Omental fat pad (tissue), 4 donors: ENCODE results near the gene PRPSAP2. TPM values are rescaled to one million over a fixed set of nuclear protein-coding genes. Genes with fewer than 3 reads are reported as not detected.
"Not testable (repeated sequence)": the region's sequence is repeated elsewhere in the genome, so short reads cannot be mapped to it uniquely, and the experiment has no call there.

ENCODE experiments used
- ATAC-seq: fragments of 150-250 bp; one replicate; pipeline ENCODE4 v1.9.1; 2016; ENCODE audit warnings: mild to moderate bottlenecking, moderate library complexity; ENCODE audit not compliant: low FRiP score
- DNase-seq: peaks from one replicate; pipeline ENCODE4 v3.0.0-alpha.2; 2019; ENCODE audit warnings: low spot score
- CTCF ChIP-seq, 3 donors: fragments of 450-650 bp; IDR thresholded peaks; one replicate each; pipeline ENCODE4 v1.5.1; 2016 to 2017; ENCODE audit warnings: antibody characterized with exemption in 3 of 3, mild to moderate bottlenecking in 3 of 3, moderate library complexity in 2 of 3
- total RNA-seq, 4 donors: library from RNA; depleted of rRNA; stranded (reverse); fragments of >200 nt; gene quantifications; one replicate each; pipeline ENCODE4 v1.1.0, GENCODE V29; 2016

The PRPSAP2 gene
- total RNA-seq, 4 donors from 2014 or later = 14.3 to 28.4 (median 14.9) TPM

- DNase-seq (no peak), ATAC-seq (no peak)
- no peak for TF ChIP-seq CTCF (IDR thresholded peaks at IDR 0.05)
These were observed 95.3 kb downstream of the PRPSAP2 start for GRCh38 chr17:18953231-18953728.

- DNase-seq = no peak
These were observed 96.4 kb downstream of the PRPSAP2 start for GRCh38 chr17:18954321-18954720.

GRCh38 chr17:18955009-18955408, 97.1 kb downstream of the PRPSAP2 start:
- ATAC-seq = no peak
- TF ChIP-seq CTCF (IDR thresholded peaks at IDR 0.05) = no peak
- no peak for DNase-seq

More at GRCh38 chr17:18954321-18954720, 96.4 kb downstream of the PRPSAP2 start:
- no peak for ATAC-seq
- TF ChIP-seq CTCF (IDR thresholded peaks at IDR 0.05) = no peak

- not testable (repeated sequence) for ATAC-seq, DNase-seq
These were observed 98.1 kb downstream of the PRPSAP2 start for GRCh38 chr17:18956021-18956420.

- TF ChIP-seq CTCF (IDR thresholded peaks at IDR 0.05) = no peak
- no peak for ATAC-seq
These were observed 98.7 kb downstream of the PRPSAP2 start for GRCh38 chr17:18956581-18956980.

GRCh38 chr17:18957831-18958230, 99.9 kb downstream of the PRPSAP2 start:
- no peak for TF ChIP-seq CTCF (IDR thresholded peaks at IDR 0.05)
- DNase-seq (no peak), ATAC-seq (no peak)

More at GRCh38 chr17:18956581-18956980, 98.7 kb downstream of the PRPSAP2 start:
- DNase-seq = no peak

- no peak for TF ChIP-seq CTCF (IDR thresholded peaks at IDR 0.05)
- no peak for DNase-seq
- ATAC-seq = no peak
These were observed 100.7 kb downstream of the PRPSAP2 start for GRCh38 chr17:18958611-18959010.
